ENCODE results near the gene KLHDC7B.

KLHDC7B gene

GRCh38 chr22:50523806-50524675 lies 21.7 kb upstream of the KLHDC7B start:
- no peak for DNase-seq (ENCODE audit: extremely low read depth, low read depth)
- TF ChIP-seq CTCF (IDR thresholded peaks at IDR 0.05; ENCODE audit: low read depth, low read length), result no peak

DNA sequence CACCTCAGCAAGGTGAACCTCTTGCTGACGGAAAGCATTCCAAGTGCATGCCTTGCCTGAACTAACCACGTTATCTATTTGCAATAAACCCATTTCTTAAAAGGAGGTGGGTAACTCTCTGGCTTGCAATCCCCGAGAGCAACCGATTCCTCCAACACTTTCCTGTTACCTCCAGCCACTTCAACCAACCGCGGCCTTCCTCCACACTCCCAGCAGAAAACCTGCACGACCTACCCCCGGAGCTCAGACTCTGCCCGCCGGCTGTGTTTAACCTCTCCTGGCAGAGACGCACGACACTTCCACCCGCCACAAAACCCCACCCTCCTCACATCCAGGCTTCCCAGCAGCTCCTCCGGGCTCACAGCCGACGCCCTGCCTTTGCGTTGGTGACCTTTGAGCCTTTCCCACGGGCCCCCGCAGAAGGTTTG lies 21.0 kb upstream of the KLHDC7B start:
- no peak for TF ChIP-seq CTCF (IDR thresholded peaks at IDR 0.05; ENCODE audit: low read depth, low read length)
- no peak for DNase-seq (ENCODE audit: extremely low read depth, low read depth)

DNA sequence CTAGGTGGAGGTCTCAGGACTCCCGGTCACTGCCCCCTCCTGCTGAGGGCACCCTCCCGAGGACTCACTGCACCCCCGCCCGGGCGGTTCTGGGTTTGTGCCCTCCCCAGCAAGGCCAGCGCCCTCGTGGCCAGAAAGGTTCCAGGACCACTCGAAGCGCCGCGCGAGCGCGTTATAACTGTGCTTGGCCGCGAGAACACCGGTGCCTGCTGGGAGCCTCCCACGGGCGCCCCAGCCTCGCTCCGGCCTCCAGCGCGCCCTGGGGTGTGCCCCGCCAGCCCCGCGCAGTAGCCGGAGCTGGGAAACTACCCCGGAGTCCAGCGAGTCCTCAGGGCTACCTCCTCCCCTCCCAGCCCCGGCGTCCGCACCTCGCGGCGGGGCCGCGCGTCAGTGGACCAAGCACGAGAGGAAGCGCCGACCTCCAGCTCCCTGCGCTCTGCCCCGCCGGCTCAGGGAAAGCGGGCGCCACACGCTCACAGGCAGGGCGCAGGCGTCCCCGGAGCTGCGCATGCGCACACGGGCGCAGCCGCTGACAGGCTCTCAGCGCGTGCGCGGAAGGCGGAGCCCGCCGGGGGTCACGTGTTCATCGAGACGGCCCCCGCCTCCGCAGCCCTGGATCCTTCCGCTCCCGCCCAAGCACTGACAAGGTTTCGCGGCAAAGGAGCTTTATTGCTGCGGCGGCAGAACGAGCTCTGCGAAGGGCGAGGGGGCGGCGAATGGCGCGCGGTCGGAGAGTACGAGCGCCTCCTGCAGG lies 20.4 kb upstream of the KLHDC7B start, which contains the start of gene SCO2:
Gene SCO2 (minus strand): TSS at position 495 of the 754 bp plus-strand sequence. CDS start 1,187 bp downstream, outside the sequence.
- peak; percentile 94 for DNase-seq (ENCODE audit: extremely low read depth, low read depth)

GRCh38 chr22:50525858-50526107 lies 19.9 kb upstream of the KLHDC7B start:
- TF ChIP-seq CTCF (IDR thresholded peaks at IDR 0.05; ENCODE audit: low read depth, low read length), result no peak
- no peak for DNase-seq (ENCODE audit: extremely low read depth, low read depth)

More for the DNA sequence above, 20.4 kb upstream of the KLHDC7B start, which contains the start of gene SCO2:
- peak; percentile 30 for TF ChIP-seq CTCF (IDR thresholded peaks at IDR 0.05; ENCODE audit: low read depth, low read length)

- peak; percentile 37 for TF ChIP-seq CTCF (IDR thresholded peaks at IDR 0.05; ENCODE audit: low read depth, low read length)
- DNase-seq (ENCODE audit: extremely low read depth, low read depth), result no peak
Measured at GRCh38 chr22:50526108-50526833, 19.4 kb upstream of the KLHDC7B start.

- no peak for TF ChIP-seq CTCF (IDR thresholded peaks at IDR 0.05; ENCODE audit: low read depth, low read length)
- DNase-seq (ENCODE audit: extremely low read depth, low read depth), result no peak
Measured at GRCh38 chr22:50526834-50527801, 18.6 kb upstream of the KLHDC7B start.
